Mucosa of stomach (tissue), 1 donor: ENCODE data around the gene PLA2G10.
"Not testable (repeated sequence)": the region's sequence is repeated elsewhere in the genome, so short reads cannot be mapped to it uniquely, and the experiment has no call there.

Experiments
- H3K27me3 ChIP-seq: one replicate; pipeline ENCODE4 v1.7.0; 2013; ENCODE audit warnings: mild to moderate bottlenecking, low read length; ENCODE audit not compliant: control insufficient read depth, insufficient read depth
- H3K36me3 ChIP-seq: one replicate; pipeline ENCODE4 v1.7.0; 2013; ENCODE audit warnings: low read length; ENCODE audit not compliant: control insufficient read depth, insufficient read depth
- H3K4me1 ChIP-seq: one replicate; pipeline ENCODE4 v1.7.0; 2013; ENCODE audit warnings: mild to moderate bottlenecking, low read length; ENCODE audit not compliant: control insufficient read depth, insufficient read depth
- H3K4me3 ChIP-seq: one replicate; pipeline ENCODE4 v1.7.0; 2013; ENCODE audit warnings: low read length
- H3K9ac ChIP-seq: one replicate; pipeline ENCODE4 v1.7.0; 2013; ENCODE audit warnings: mild to moderate bottlenecking, low read length, moderate library complexity
- H3K9me3 ChIP-seq: one replicate; pipeline ENCODE4 v1.7.0; 2013; ENCODE audit warnings: mild to moderate bottlenecking, low read length, moderate library complexity; ENCODE audit not compliant: control insufficient read depth
- donor health status: Pancreatic carcinoma.

PLA2G10 gene

GRCh38 chr16:14680396-14680795, 13.7 kb downstream of the PLA2G10 start:
- not testable (repeated sequence) for H3K9me3 ChIP-seq

GRCh38 chr16:14678748-14679497, 15.2 kb downstream of the PLA2G10 start:
- Histone ChIP-seq H3K9me3 (no peaks in the 10 kb centered on the region), H3K4me1 (no peaks in the 10 kb centered on the region), H3K9ac (no peak overlapping the region), H3K4me3 (no peak overlapping the region), H3K27me3 (peaks cover 4% of the 10 kb centered on the region), H3K36me3 (peaks cover 7% of the 10 kb centered on the region)

More at GRCh38 chr16:14680396-14680795, 13.7 kb downstream of the PLA2G10 start:
- H3K9ac ChIP-seq, H3K4me3 ChIP-seq, H3K36me3 ChIP-seq, H3K27me3 ChIP-seq, H3K4me1 ChIP-seq: not testable (repeated sequence)

- Histone ChIP-seq H3K9me3 (no peaks in the 10 kb centered on the region), H3K36me3 (peaks cover 7% of the 10 kb centered on the region), H3K4me3 (no peak overlapping the region), H3K4me1 (peaks cover under 1% of the 10 kb centered on the region), H3K27me3 (peaks cover 4% of the 10 kb centered on the region), H3K9ac (no peak overlapping the region)
Measured at GRCh38 chr16:14677627-14678026, 16.5 kb downstream of the PLA2G10 start.

- H3K9ac ChIP-seq: no peak overlapping the region
- peaks cover 9% of the 10 kb centered on the region for H3K4me1 ChIP-seq
- peaks cover 7% of the 10 kb centered on the region for H3K36me3 ChIP-seq
- peaks cover 4% of the 10 kb centered on the region for H3K27me3 ChIP-seq
- H3K9me3 ChIP-seq: no peaks in the 10 kb centered on the region
- H3K4me3 ChIP-seq: no peak overlapping the region
Measured at GRCh38 chr16:14676633-14677032, 17.5 kb downstream of the PLA2G10 start.

GRCh38 chr16:14672403-14672971, 21.6 kb downstream of the PLA2G10 start:
- H3K4me1 ChIP-seq: peaks cover 31% of the 10 kb centered on the region
- H3K36me3 ChIP-seq: peaks cover 7% of the 10 kb centered on the region
- no peak overlapping the region for H3K9ac ChIP-seq

GRCh38 chr16:14669776-14670175, 24.3 kb downstream of the PLA2G10 start:
- Histone ChIP-seq H3K9ac (no peak overlapping the region), H3K4me1 (peaks cover 35% of the 10 kb centered on the region), H3K36me3 (peaks cover 7% of the 10 kb centered on the region), H3K4me3 (no peak overlapping the region), H3K27me3 (no peaks in the 10 kb centered on the region), H3K9me3 (no peaks in the 10 kb centered on the region)

More at GRCh38 chr16:14672403-14672971, 21.6 kb downstream of the PLA2G10 start:
- no peaks in the 10 kb centered on the region for H3K27me3 ChIP-seq
- H3K9me3 ChIP-seq: no peaks in the 10 kb centered on the region
- no peak overlapping the region for H3K4me3 ChIP-seq

GRCh38 chr16:14668556-14669223, 25.4 kb downstream of the PLA2G10 start:
- peaks cover 35% of the 10 kb centered on the region for H3K4me1 ChIP-seq
- H3K4me3 ChIP-seq: no peak overlapping the region
- H3K27me3 ChIP-seq: no peaks in the 10 kb centered on the region
- no peak overlapping the region for H3K9ac ChIP-seq
- no peaks in the 10 kb centered on the region for H3K9me3 ChIP-seq
- H3K36me3 ChIP-seq: peaks cover 7% of the 10 kb centered on the region

- Histone ChIP-seq H3K4me3 (no peak overlapping the region), H3K4me1 (peaks cover 35% of the 10 kb centered on the region), H3K9me3 (no peaks in the 10 kb centered on the region), H3K27me3 (no peaks in the 10 kb centered on the region), H3K9ac (no peak overlapping the region), H3K36me3 (peaks cover 7% of the 10 kb centered on the region)
Measured at GRCh38 chr16:14667347-14668266, 26.5 kb downstream of the PLA2G10 start.

- H3K9me3 ChIP-seq: no peaks in the 10 kb centered on the region
- H3K4me3 ChIP-seq: no peak overlapping the region
- no peak overlapping the region for H3K9ac ChIP-seq
- H3K27me3 ChIP-seq: no peaks in the 10 kb centered on the region
- peaks cover 23% of the 10 kb centered on the region for H3K4me1 ChIP-seq
- no peaks in the 10 kb centered on the region for H3K36me3 ChIP-seq
Measured at GRCh38 chr16:14658063-14658462, 36.0 kb downstream of the PLA2G10 start.

GRCh38 chr16:14652726-14653125, 41.4 kb downstream of the PLA2G10 start:
- Histone ChIP-seq H3K4me3 (no peak overlapping the region), H3K27me3 (no peaks in the 10 kb centered on the region), H3K36me3 (no peaks in the 10 kb centered on the region), H3K9me3 (no peaks in the 10 kb centered on the region), H3K4me1 (peaks cover 18% of the 10 kb centered on the region), H3K9ac (no peak overlapping the region)

GRCh38 chr16:14650629-14651028, 43.5 kb downstream of the PLA2G10 start:
- H3K9ac ChIP-seq: no peak overlapping the region
- H3K36me3 ChIP-seq: no peaks in the 10 kb centered on the region
- H3K4me1 ChIP-seq: peaks cover 3% of the 10 kb centered on the region
- no peaks in the 10 kb centered on the region for H3K9me3 ChIP-seq
- H3K27me3 ChIP-seq: no peaks in the 10 kb centered on the region
- H3K4me3 ChIP-seq: no peak overlapping the region
